Vagina (tissue), 2 donors: ENCODE measurements around the gene CEP104.

Experiments
- POLR2A ChIP-seq, 2 donors: fragments of 450-650 bp; IDR thresholded peaks; one replicate each; pipeline ENCODE4 v1.6.1; 2017; ENCODE audit warnings: antibody characterized with exemption in 2 of 2, mild to moderate bottlenecking in 2 of 2, moderate library complexity in 2 of 2
- POLR2AphosphoS5 ChIP-seq, 2 donors: sonication (generic); formaldehyde crosslinking; IDR thresholded peaks; one replicate each; pipeline ENCODE4 v1.9.0; 2017; ENCODE audit warnings: antibody characterized with exemption in 2 of 2, mild to moderate bottlenecking in 2 of 2, low read depth in 1 of 2; ENCODE audit not compliant: insufficient read depth in 1 of 2
- TF ChIP-seq, protein P1 (sequence below), 3 experiments: fragments of 450-650 bp in 2 of 3; fragments of 200-600 bp in 1 of 3; sonication (generic) in 1 of 3; IDR thresholded peaks; one replicate each; pipeline ENCODE4 v1.5.1; 2017 to 2019; ENCODE audit warnings: antibody characterized with exemption in 3 of 3, mild to moderate bottlenecking in 2 of 3, moderate library complexity in 2 of 3

GRCh38 chr1:3814771-3815561 lies 42.0 kb downstream of the CEP104 start:
- TF ChIP-seq POLR2AphosphoS5 (IDR thresholded peaks at IDR 0.05; ENCODE audit: insufficient read depth in 1 of 2, low read depth in 1 of 2): no peak
- no peak for TF ChIP-seq POLR2A (IDR thresholded peaks at IDR 0.05)
- TF ChIP-seq, protein P1, sequence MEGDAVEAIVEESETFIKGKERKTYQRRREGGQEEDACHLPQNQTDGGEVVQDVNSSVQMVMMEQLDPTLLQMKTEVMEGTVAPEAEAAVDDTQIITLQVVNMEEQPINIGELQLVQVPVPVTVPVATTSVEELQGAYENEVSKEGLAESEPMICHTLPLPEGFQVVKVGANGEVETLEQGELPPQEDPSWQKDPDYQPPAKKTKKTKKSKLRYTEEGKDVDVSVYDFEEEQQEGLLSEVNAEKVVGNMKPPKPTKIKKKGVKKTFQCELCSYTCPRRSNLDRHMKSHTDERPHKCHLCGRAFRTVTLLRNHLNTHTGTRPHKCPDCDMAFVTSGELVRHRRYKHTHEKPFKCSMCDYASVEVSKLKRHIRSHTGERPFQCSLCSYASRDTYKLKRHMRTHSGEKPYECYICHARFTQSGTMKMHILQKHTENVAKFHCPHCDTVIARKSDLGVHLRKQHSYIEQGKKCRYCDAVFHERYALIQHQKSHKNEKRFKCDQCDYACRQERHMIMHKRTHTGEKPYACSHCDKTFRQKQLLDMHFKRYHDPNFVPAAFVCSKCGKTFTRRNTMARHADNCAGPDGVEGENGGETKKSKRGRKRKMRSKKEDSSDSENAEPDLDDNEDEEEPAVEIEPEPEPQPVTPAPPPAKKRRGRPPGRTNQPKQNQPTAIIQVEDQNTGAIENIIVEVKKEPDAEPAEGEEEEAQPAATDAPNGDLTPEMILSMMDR (IDR thresholded peaks at IDR 0.05): no peak
